OCI-LY1 (cell line): Measurements from ENCODE around the gene BTBD9.

Experiments used
- EZH2 ChIP-seq: fragments of 200-600 bp; sonication (generic), shearing (Covaris generic); IDR thresholded peaks from 2 replicates; pipeline ENCODE4 v1.8.0; 2017; ENCODE audit warnings: borderline replicate concordance, mixed run types, mild to moderate bottlenecking, antibody characterized with exemption, low read length, moderate library complexity, mixed read lengths
- TF ChIP-seq, protein P1 (sequence below): fragments of 200-600 bp; sonication (generic), shearing (Covaris generic); IDR thresholded peaks from 2 replicates; pipeline ENCODE4 v1.5.1; 2017; ENCODE audit warnings: mild to moderate bottlenecking, antibody characterized with exemption, low read length, moderate library complexity, mixed read lengths

DNA sequence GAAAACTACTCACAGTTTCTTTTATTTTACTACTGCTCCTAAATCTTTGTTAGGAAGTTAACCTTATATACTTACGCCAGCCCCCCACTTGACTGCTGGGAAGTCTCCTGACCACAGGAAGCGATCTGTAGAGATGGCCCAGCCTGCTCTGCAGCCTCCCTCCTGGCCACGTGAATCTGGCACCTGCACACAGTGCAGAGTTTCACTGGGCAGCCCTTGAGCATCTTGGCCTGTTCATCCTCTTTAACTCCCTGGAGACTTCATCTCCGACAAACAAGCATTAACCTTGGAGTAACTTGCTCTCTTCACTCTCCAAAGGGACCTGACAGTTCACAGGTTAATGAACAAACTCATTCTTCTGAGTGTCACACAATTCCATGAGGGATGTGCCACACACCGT lies 294.1 kb downstream of the BTBD9 start:
- TF ChIP-seq, protein P1, sequence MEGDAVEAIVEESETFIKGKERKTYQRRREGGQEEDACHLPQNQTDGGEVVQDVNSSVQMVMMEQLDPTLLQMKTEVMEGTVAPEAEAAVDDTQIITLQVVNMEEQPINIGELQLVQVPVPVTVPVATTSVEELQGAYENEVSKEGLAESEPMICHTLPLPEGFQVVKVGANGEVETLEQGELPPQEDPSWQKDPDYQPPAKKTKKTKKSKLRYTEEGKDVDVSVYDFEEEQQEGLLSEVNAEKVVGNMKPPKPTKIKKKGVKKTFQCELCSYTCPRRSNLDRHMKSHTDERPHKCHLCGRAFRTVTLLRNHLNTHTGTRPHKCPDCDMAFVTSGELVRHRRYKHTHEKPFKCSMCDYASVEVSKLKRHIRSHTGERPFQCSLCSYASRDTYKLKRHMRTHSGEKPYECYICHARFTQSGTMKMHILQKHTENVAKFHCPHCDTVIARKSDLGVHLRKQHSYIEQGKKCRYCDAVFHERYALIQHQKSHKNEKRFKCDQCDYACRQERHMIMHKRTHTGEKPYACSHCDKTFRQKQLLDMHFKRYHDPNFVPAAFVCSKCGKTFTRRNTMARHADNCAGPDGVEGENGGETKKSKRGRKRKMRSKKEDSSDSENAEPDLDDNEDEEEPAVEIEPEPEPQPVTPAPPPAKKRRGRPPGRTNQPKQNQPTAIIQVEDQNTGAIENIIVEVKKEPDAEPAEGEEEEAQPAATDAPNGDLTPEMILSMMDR, result no peak
- TF ChIP-seq EZH2, result no peak
